ENCODE data around the gene ZNF609.
A peak's percentile ranks its signal among the peaks of the same experiment; 100 is the strongest.

Gene ZNF609

DNA sequence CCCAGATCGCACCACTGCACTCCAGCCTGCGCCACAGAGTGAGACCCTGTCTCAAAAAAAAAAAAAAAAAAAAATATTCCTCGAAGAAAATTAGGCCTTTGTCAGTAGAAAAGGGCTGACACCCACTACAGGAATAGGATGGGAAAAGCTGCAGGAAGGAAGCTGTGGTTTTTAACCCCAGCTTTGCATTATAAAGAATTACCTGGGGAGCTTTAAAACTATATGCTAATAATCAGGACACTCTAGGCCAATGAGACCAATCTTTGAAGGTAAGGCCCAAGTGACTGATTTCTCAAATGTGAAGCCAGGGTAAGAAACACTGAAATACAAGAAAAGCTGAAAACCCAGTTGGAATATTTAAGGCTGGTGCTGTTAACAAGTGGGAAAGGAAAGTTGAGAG, 240.7 kb downstream of the ZNF609 start:
- no peak for DNase-seq

DNA sequence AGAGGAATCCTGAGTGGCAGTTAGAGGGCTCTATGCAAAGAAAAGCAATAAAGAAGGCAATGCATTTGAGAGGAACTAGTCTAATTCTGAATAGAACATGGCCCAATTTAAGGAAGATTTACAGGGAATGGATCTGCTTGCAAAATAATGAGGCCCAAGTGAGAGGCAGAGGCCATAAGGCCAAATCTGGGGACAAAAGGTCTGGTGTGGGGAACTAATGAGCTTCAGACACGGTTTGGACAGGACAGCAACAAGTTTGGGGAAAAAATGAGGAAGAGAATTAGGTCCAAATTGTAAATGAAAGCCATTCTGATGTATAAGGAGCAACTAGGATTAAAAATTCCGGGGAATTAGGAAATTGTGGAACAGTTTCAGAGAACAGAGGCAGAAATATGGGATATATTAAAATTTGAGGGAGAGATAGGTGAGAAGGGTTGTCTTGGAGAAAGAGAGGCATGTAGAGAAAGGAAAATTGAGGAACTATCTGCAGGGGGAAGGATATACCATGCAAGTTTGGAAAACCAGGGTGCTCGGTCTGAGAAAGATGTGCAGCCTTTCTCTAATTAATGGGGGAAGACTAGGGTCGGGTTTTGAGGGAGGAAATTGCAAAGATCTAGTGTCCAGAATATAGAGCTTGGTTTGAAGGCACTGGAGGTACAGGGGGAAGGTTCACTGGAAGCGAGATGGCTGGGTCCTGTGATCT, 241.3 kb downstream of the ZNF609 start:
- DNase-seq: no peak

DNA sequence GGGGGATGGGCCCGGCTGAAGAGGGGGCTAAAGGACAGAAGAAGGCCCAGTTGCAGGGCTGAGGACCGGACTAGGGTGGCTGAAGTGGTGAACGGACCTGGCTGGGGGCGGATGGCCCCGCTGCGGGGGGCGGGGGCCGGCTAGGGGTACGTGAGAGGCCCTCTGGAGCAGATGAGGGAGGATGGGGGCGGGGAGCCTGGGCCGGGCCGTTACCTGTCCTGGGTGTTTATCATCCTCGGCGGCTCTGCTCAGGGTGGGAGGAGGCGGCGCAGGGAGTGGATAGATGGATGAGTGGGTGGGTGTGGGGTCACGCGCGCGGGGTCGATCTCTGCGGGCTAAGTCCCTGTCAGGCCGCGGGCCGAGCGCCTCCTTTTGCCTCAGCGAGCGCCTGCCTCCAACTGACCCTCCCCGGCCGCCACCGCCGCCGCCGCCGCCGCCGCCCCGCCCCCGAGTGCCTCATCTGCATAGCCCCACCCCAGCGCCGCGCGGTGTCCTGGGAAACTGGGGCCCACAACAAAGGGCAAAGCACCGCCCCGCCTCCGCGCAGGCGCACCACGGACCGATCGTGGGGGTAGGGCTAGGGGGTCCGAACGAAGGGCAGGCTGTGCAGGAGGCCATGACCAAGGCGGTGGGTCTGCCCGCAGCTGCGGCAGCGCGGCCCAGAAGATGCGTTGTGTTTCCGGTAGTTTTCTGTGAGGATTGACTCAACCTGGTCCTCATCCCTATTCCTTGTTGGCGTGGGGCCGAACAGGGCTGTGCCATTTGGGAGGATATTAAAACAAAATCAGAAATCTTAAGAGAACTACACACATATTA, 242.6 kb downstream of the ZNF609 start:
- peak; percentile 95 for DNase-seq

DNA sequence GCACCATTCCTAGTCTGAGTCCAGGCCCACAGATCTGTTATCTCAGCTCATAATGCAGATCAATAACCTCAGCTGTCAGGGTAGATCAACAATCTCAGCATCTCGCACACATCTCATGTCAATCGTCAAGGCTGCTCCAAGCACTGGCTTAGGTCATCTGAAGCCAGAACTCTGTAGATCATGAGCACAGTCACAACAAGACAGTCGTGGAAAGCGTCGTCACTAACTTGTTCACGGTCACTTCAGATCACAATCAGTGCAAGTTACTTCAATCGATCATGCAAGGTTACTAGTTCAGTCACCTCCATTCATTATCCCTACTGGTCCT, 243.2 kb downstream of the ZNF609 start:
- DNase-seq: no peak

DNA sequence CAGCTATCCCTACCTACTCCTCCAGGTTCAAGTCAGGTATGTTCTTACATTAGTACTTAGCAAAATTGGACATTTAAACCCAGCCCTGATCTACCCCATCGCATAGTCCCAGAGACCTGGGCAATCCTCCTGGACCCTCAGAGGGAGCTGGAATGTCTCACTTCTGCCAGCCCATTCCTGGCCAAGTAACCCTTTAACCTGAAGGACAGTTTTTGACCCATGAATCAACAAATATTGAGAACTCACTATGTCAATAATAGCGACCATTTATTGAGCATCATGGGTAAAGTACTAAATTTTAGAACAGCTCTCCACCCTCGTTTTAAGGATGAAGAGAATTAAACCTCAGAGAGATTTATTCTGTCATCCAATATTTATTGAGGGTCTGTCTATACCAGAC, 244.6 kb downstream of the ZNF609 start:
- DNase-seq: no peak

DNA sequence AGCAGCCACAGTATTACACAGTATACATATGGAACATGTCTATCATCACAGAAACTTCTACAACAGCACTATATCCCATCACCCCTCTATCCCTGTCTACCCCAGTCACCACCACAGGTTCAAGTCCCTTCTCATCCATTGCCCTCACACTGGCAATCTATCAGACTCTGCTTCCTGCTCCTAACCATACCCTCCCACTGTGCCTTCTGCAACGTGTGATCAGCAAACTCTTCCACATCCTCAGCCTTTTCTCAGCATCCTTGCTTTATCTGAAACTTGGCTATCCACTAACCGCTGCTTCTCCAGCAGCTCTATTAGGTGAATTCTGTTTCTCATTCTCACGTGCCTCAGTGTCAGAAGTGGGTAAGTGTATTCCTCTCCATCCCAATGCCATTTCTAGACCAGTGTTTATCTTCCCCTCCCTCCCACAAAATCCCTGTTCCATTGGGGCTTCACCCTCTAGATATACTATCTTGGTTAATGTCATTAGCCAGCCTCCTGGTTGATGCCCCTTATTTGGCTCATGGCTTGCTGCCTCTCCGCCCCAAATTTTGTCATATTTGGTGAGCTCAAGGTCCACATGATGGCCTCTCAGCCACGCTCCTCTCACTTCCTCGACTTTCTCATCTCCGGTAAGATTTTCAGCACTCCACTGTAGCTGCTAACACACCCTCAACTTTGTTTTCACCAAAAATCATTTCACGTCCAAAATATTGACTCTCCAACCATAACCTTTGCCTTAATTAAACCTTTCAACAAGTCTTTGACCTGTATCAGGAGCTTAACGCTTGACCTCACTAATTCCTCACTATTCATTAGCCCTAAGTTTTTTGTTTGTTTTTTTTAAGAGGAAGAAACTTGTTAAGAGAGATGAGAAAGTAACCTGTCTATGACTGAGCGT, 245.9 kb downstream of the ZNF609 start:
- no peak for DNase-seq

DNA sequence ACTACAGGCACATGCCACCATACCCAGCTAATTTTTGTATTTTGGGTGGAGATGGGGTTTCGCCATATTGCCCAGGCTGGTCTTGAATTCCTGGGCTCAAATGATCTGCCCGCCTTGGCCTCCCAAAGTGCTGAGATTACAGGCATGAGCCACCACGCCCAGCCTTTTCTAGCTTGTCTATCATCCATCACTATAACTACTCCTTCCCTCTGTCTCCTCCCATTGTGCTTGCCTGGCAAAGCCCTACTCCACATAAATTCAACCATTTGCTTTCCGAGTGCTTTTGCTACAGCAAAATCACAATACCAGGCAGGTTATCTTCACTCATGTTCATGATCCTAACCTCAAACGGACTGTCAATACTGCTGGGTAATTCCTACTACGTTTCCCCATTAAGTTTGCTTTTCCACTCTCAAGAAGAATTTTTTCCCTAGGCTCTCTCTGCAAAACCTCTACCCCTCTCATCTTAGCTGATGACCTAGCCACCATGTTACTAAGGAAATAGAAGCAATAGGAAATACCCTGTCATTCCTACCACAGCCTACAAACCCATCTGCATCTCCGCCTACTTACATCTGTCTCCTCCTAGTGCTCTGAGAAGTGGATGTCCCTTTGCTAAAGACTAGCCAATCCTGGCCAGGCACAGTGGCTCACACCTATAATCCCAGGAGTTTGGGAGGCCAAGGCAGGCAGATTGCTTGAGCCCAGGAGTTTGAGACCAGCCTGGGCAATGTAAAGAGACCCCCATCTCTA, 250.5 kb downstream of the ZNF609 start:
- no peak for DNase-seq

DNA sequence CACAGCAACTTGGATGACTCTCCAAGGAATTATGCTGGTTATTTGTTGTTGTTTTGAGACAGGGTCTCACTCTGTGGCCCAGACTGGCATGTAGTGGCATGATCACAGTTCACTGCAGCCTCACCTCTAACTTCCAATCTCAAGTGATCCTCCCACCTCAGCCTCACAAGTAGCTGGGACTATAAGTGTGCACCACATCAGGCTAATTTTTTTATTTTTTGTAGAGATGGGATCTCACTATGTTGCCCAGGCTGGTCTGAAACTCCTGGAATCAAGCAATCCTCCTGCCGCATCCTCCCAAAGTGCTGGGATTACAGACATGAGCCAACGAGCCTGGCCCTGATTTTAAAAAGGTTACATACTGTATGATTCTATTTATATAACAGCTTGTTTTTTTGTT, 252.0 kb downstream of the ZNF609 start:
- DNase-seq: no peak

DNA sequence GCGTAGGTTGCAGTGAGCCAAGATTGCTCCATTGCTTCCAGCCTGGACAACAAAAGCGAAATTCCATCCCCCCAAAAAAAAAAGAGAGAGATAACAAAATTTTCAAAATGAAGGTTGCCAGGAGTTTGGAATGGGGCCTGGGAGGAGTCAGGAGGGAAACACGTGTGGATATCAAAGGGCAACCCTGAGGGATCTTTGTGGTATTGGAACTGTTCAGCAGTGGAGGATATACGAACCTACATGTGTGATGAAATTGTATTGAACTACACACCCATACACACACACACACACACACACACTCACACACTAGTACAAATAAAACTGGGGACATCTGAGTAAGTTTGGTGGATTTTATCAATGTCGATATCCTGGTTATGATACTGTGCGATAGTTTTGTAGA, 253.2 kb downstream of the ZNF609 start:
- DNase-seq: no peak

DNA sequence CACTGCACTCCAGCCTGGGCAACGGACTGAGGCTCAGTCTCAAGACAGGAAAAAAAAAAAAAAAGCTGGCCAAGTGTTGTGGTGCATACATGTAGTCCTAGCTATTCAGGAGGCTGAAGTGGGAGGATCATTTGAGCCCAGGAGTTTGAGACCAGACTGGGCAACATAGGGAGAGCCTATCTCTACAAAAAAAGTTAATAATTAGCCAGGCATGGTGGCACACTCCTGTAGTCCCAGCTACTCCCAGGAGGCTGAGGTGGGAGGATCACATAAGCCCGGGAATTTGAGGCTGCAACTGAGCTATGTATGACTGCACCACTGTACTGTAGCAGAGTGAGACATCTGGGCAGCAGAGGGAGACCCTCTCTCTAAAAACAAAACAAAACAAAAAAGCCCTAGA, 256.1 kb downstream of the ZNF609 start:
- DNase-seq: no peak

DNA sequence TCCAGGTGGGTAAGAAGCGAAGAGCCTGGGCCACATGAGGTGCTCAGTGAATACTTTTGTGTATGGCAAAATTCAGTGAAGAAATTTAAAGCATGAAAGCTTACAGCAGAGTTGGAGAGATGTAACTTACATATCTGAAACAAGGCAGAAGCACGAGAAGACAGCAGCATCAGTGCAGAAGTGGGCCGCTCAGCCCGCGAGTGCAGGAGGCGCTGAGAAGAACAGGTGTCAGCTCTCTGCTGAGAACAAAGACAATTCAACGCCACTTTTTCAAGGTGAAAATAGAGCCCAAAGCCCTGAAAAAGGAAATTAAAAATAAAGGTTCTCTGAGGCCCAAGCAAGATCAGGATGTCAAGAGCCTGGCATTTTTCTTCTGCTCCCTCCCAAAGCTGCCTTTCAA, 256.8 kb downstream of the ZNF609 start:
- no peak for DNase-seq

DNA sequence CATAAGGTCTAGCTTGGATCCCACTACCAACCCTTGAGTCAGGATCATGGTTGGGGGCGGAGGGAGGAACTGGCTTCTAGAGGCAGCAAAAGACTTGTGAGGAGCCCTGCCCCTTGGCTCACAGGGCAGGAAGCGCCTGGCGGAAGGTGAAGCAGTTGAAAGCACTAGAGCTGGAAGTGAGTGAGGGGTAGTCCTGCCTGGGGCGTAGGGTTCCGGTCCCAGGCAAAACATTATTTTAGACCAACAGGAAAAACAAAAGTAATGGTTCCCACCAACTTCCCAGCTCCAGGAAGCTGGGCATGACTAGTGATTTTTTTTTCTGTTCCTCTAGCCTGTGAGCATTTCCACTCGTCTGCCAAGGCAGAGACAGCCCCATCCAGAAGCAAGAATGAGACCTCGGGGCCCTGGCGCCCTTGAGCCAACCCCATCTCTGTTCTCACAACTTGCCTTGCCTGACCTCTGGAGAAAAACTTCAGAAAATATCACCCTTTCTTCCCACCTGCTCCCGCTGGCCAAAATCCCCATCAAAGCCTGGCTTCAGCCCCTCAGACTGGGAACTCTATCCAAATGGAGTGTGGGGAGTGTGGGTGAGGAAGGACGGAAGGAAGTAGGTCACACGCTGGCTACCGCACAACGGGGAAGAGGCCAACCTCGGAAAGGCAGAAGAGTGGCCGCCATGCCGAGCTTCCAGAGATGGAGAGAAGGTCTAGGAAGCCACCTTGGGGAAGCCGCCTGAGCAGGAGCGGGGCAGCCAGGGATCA, 257.5 kb downstream of the ZNF609 start:
- DNase-seq: no peak

DNA sequence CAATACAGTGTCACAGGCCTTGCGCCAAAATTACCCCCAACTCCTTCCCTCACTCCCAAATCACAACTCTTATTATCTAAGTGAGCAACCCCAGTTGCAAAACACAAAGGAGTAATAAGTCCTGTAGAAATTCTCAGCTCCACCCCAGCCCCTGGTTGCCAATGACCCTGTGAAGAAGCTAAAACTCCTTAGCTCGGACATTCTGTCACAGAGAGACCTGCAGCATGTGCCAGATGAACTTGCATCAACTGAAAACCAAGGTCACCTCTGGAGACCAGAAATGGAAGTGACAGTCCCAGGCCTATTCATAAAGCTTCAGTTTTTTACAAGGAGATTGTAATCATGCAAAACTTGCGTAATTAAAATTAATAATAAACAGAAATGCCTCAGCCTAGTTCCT, 259.8 kb downstream of the ZNF609 start:
- no peak for DNase-seq

DNA sequence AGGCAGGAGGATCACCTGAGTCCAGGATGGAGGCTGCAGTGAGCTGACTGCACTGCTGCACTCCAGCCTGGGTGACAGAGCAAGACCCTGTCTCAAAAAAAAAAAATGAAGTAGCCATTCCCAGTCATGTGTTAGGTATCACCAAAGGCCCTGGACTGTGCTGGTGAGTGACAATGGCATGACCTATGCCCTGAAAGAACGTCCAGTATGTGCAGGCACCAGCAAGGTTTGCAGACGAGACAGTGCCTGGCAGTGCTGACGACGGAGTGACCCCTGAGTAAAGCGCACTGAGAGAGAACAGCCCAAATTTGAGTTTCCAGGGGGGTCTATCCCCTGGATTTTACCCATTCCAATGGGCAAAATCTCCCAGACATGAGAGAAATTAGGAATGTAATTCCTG, 269.8 kb downstream of the ZNF609 start:
- no peak for DNase-seq

DNA sequence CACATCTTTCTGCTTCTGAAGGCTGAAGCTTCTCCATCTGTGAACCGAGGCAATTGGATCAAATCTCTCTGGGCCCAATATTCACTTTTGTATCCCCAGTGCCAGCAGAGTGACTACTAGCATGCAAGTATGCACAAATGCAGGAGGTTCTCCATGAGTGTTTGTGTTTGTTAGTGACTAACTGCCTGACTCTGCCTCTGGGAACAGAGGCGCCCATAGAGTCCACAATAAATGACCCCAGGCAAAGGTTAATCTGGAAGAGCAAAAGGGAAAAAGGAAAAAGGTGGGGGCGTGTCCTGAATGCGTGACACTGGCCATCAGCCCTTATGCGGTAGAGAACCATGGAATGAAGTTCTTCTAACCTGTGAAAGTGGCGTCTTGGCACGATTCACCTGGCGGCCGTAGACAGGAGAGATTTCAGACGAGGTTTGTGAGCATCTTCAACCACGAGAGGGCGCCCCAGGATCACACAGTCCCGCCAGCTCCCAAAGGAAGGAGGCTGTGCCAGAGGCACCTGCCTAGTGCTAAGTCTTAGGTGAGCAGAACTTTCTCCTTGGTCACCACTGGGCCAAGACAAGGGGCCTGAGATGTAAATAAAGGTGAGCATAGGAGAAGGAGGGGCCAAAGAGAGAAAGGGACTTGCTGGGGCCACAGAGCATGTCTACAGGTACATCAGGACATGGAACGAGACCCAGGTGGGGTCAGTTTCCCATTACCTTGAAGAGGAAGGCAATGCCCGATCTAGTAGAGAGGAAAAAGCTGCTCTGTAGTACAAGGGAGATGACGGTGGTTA, 270.8 kb downstream of the ZNF609 start:
- peak; percentile 60 for DNase-seq

DNA sequence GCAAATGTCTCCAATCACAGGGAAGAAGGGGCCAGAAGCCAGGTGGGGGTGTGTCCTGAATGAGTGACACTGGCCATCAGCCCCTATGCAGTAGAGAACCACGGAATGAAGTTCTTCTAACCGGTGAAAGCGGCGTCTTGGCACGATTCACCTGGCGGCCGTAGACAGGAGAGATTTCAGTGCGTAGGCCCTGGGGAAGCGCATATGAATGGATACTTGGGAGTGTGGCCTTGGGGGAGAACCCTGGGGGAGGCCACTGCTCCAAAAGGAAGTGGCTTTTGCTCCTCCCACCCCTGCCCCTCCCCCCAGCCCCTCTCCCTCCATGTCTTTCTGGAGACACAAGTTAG, 271.4 kb downstream of the ZNF609 start:
- DNase-seq: no peak

DNA sequence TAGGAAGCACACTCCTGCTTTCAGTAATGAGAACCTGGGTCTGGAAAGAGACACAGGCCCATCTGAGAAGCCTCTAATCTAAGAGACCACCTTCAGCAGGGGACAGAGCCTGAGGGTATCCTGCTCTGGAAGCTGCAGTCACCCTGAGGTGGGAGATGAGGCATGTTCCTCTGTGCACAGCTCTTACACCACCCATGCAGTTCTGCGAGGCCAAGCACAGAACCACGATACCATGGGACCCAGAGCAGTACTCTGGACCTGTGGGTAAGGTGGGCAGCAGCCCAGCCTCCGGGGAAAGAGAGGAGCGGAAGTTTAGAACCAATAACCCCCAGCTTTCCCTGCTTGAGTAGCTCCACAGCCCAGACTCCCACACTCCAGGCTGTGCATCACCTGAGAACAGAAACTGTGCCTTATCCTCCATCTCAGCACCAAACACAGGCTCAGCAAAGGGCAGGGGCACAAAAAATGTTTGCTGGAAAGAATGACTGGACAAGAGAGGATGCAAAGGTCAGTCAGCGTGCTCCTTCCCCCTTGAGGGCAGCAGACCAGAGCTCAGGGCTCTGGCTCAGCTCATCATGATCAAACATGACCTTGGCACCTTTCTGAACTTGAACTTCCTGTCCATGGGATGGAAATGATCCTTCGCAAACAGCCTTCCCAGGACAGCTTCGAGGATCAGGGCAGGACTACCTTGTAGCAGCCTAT, 271.9 kb downstream of the ZNF609 start:
- DNase-seq: no peak

Measured in fibroblast of skin of abdomen (primary cell).